IMR-90 (cell line): ENCODE results near the gene SNAPC2. TPM values are rescaled to one million over a fixed set of nuclear protein-coding genes. Genes with fewer than 3 reads are reported as not detected.
A peak's percentile ranks its signal among the peaks of the same experiment; 100 is the strongest.

ENCODE experiments used
- ATAC-seq: fragments of 200-7000 bp; cut with Tn5 transposase; 2 replicates; pipeline ENCODE4 v1.9.1; 2020; ENCODE audit warnings: low read depth, mild to moderate bottlenecking, moderate library complexity
- BruUV-seq: library from RNA; stranded (reverse); fragments of 400-500 nt; replicated peaks from 2 replicates; lab custom pipeline; 2021; lab: Mats Ljungman, UMichigan
- CTCF ChIA-PET: fragments of 300-600 bp; formaldehyde crosslinking; extraction: SDS; loops from one replicate; lab custom pipeline; 2021; ENCODE audit warnings: antibody characterized with exemption; lab: Yijun Ruan, JAX
- POLR2A ChIA-PET: fragments of 300-600 bp; sonication (Branson Sonifier 250); formaldehyde crosslinking; loops from one replicate; lab custom pipeline; 2022; ENCODE audit warnings: antibody characterized with exemption; ENCODE audit not compliant: unreplicated experiment; lab: Charles Lee
- DNase-seq: peaks from one replicate; pipeline ENCODE4 v3.0.0; 2013
- H2AFZ ChIP-seq: replicated peaks from 2 replicates; pipeline ENCODE3; 2013; ENCODE audit warnings: low read length, mild to moderate bottlenecking; ENCODE audit not compliant: poor library complexity
- H2AK5ac ChIP-seq: 2 replicates; pipeline ENCODE4 v1.6.1; 2013; ENCODE audit warnings: low read depth, low read length, inconsistent platforms
- H2AK9ac ChIP-seq: replicated peaks from 2 replicates; pipeline ENCODE3; 2013; ENCODE audit warnings: mild to moderate bottlenecking, low read depth, low read length, moderate library complexity; ENCODE audit not compliant: poor library complexity
- H2BK120ac ChIP-seq: 2 replicates; pipeline ENCODE4 v1.6.1; 2013; ENCODE audit warnings: low read depth, low read length, inconsistent platforms
- H2BK15ac ChIP-seq: 3 replicates; pipeline ENCODE4 v1.6.1; 2013; ENCODE audit warnings: low read depth, low read length, inconsistent platforms
- H2BK20ac ChIP-seq: 2 replicates; pipeline ENCODE4 v1.6.1; 2013; ENCODE audit warnings: low read depth, mild to moderate bottlenecking, inconsistent platforms, low read length, moderate library complexity
- H2BK5ac ChIP-seq: 2 replicates; pipeline ENCODE4 v1.6.1; 2013; ENCODE audit warnings: mild to moderate bottlenecking, low read depth, low read length, inconsistent platforms; ENCODE audit not compliant: poor library complexity, severe bottlenecking
- H3K14ac ChIP-seq: replicated peaks from 2 replicates; pipeline ENCODE4 v1.6.1; 2013; ENCODE audit warnings: low read depth, low read length, inconsistent platforms
- H3K18ac ChIP-seq: 2 replicates; pipeline ENCODE4 v1.6.1; 2013; ENCODE audit warnings: low read depth, low read length, control low read depth
- H3K23ac ChIP-seq: 2 replicates; pipeline ENCODE4 v1.6.1; 2013; ENCODE audit warnings: low read depth, low read length, inconsistent platforms
- H3K27ac ChIP-seq: 2 replicates; pipeline ENCODE4 v1.5.1; 2013; ENCODE audit warnings: mild to moderate bottlenecking, control low read depth, low read length; ENCODE audit not compliant: insufficient read depth
- H3K27me3 ChIP-seq: 2 replicates; pipeline ENCODE4 v1.6.1; 2013; ENCODE audit warnings: low read length; ENCODE audit not compliant: control insufficient read depth, insufficient read depth
- H3K36me3 ChIP-seq: 2 replicates; pipeline ENCODE4 v1.6.1; 2013; ENCODE audit warnings: low read length, mixed read lengths; ENCODE audit not compliant: control insufficient read depth, insufficient read depth
- H3K4ac ChIP-seq: 2 replicates; pipeline ENCODE4 v1.6.1; 2013; ENCODE audit warnings: low read depth, low read length, inconsistent platforms
- H3K4me1 ChIP-seq: 2 replicates; pipeline ENCODE4 v1.6.1; 2013; ENCODE audit warnings: low read length, mixed read lengths; ENCODE audit not compliant: control insufficient read depth, insufficient read depth
- H3K4me2 ChIP-seq: 2 replicates; pipeline ENCODE4 v1.6.1; 2013; ENCODE audit warnings: low read depth, mild to moderate bottlenecking, control low read depth, low read length, moderate library complexity
- H3K4me3 ChIP-seq: 2 replicates; pipeline ENCODE4 v1.5.1; 2013; ENCODE audit warnings: low read depth, mild to moderate bottlenecking, control low read depth, low read length, moderate library complexity; ENCODE audit not compliant: insufficient read depth
- H3K56ac ChIP-seq: 2 replicates; pipeline ENCODE4 v1.6.1; 2013; ENCODE audit warnings: low read length, inconsistent platforms; ENCODE audit not compliant: insufficient read depth; ENCODE audit errors: extremely low read depth
- H3K79me1 ChIP-seq, 2 experiments: 2 replicates each; pipeline ENCODE4 v1.6.1; 2013; ENCODE audit warnings: low read length in 2 of 2, inconsistent platforms in 1 of 2, low read depth in 1 of 2
- H3K9ac ChIP-seq: 2 replicates; pipeline ENCODE4 v1.6.1; 2013; ENCODE audit warnings: low read depth, low read length, control low read depth
- H3K9me1 ChIP-seq: 2 replicates; pipeline ENCODE4 v1.6.1; 2013; ENCODE audit warnings: low read length, inconsistent platforms; ENCODE audit not compliant: insufficient read depth
- H3K9me3 ChIP-seq: 2 replicates; pipeline ENCODE4 v1.6.1; 2013; ENCODE audit warnings: low read length; ENCODE audit not compliant: control insufficient read depth, insufficient read depth
- H4K20me1 ChIP-seq: 2 replicates; pipeline ENCODE4 v1.6.1; 2013; ENCODE audit warnings: low read length, inconsistent platforms; ENCODE audit not compliant: insufficient read depth
- H4K5ac ChIP-seq: 2 replicates; pipeline ENCODE4 v1.6.1; 2013; ENCODE audit warnings: mild to moderate bottlenecking, low read depth, low read length, control low read depth
- H4K8ac ChIP-seq, 2 experiments: 2 replicates each; pipeline ENCODE4 v1.6.1; 2013; ENCODE audit warnings: low read depth in 2 of 2, low read length in 2 of 2, control low read depth in 1 of 2, inconsistent platforms in 1 of 2
- H4K91ac ChIP-seq: 2 replicates; pipeline ENCODE4 v1.6.1; 2013; ENCODE audit warnings: low read depth, low read length, inconsistent platforms; ENCODE audit not compliant: insufficient read depth
- BHLHE40 ChIP-seq: fragments of 150-350 bp; IDR thresholded peaks from 2 replicates; pipeline ENCODE4 v1.6.1; 2016; ENCODE audit warnings: mild to moderate bottlenecking, low read depth, low read length
- CEBPB ChIP-seq: IDR thresholded peaks from 2 replicates; pipeline ENCODE4 v1.6.1; 2012; ENCODE audit warnings: low read depth, low read length, improper control_type of control experiment
- CHD1 ChIP-seq: IDR thresholded peaks from 2 replicates; pipeline ENCODE4 v1.6.1; 2012; ENCODE audit warnings: low read depth, low read length, improper control_type of control experiment
- FOS ChIP-seq: fragments of 150-350 bp; IDR thresholded peaks from 2 replicates; pipeline ENCODE4 v1.6.1; 2016; ENCODE audit warnings: low read depth, low read length
- MAFK ChIP-seq: IDR thresholded peaks from 2 replicates; pipeline ENCODE4 v1.6.1; 2012; ENCODE audit warnings: low read depth, low read length, improper control_type of control experiment
- MAZ ChIP-seq: IDR thresholded peaks from 2 replicates; pipeline ENCODE4 v1.6.1; 2012; ENCODE audit warnings: low read depth, mild to moderate bottlenecking, low read length, improper control_type of control experiment, moderate library complexity, borderline replicate concordance
- MXI1 ChIP-seq: IDR thresholded peaks from 2 replicates; pipeline ENCODE4 v1.6.1; 2012; ENCODE audit warnings: low read depth, mild to moderate bottlenecking, low read length, moderate library complexity, borderline replicate concordance
- POLR2A ChIP-seq: IDR thresholded peaks from 2 replicates; pipeline ENCODE4 v1.6.1; 2012; ENCODE audit warnings: mild to moderate bottlenecking, low read depth, low read length
- RAD21 ChIP-seq: IDR thresholded peaks from 2 replicates; pipeline ENCODE4 v1.6.1; 2012; ENCODE audit warnings: low read length, improper control_type of control experiment
- RCOR1 ChIP-seq: IDR thresholded peaks from 2 replicates; pipeline ENCODE4 v1.6.1; 2012; ENCODE audit warnings: mild to moderate bottlenecking, low read length, improper control_type of control experiment; ENCODE audit not compliant: insufficient replicate concordance
- RFX5 ChIP-seq: IDR thresholded peaks from 2 replicates; pipeline ENCODE4 v1.8.0; 2012; ENCODE audit warnings: low read depth, mild to moderate bottlenecking, low read length, moderate library complexity
- SMC3 ChIP-seq: fragments of 150-350 bp; IDR thresholded peaks from 2 replicates; pipeline ENCODE4 v1.6.1; 2016; ENCODE audit warnings: low read depth, mild to moderate bottlenecking, antibody characterized with exemption, low read length, moderate library complexity
- WGBS, 2 experiments: methylation state at CpG; one replicate each; pipeline versions ENCODE4 v1.1.5 to v1.1.7; 2013; ENCODE audit warnings: missing lambda C conversion rate in 2 of 2; ENCODE audit not compliant: insufficient read length in 1 of 2; ENCODE audit errors: extremely low coverage in 2 of 2; 5-methylcytosine and 5-hydroxymethylcytosine counted together
- dilution Hi-C: fragments of 300-500 bp; cut with HindIII; formaldehyde crosslinking; loops from one replicate; pipeline ENCODE4 v1.14.3; 2018; ENCODE audit warnings: low sequenced_read_pairs; ENCODE audit not compliant: unreplicated experiment
- in situ Hi-C: fragments of 300-500 bp; cut with MboI; formaldehyde crosslinking; loops from 3 replicates; pipeline ENCODE4 v1.14.3; 2019; ENCODE audit warnings: low sequenced_read_pairs, inconsistent platforms, mixed read lengths
- intact Hi-C: fragments of 100-400 bp; cut with micrococcal nuclease; formaldehyde crosslinking; loops from 2 replicates; pipeline ENCODE4 v1.10.0; 2022
- polyA plus RNA-seq, 3 experiments: library from polyadenylated mRNA; depleted of rRNA; stranded (reverse); fragments of >200 nt; gene quantifications; 2 replicates each; pipeline ENCODE4 v1.2.3, GENCODE V29; 2012; ENCODE audit warnings: low replicate concordance in 1 of 3
- total RNA-seq: library from RNA; depleted of rRNA; stranded (reverse); fragments of >200 nt; gene quantifications from 2 replicates; pipeline ENCODE4 v1.2.3, GENCODE V29; 2012
- TF ChIP-seq, protein P1 (sequence below): fragments of 150-350 bp; IDR thresholded peaks from 2 replicates; pipeline ENCODE4 v1.6.1; 2016; ENCODE audit warnings: low read depth, mild to moderate bottlenecking, low read length, moderate library complexity, borderline replicate concordance
- TF ChIP-seq, protein P2 (sequence below): fragments of 150-350 bp; IDR thresholded peaks from 2 replicates; pipeline ENCODE4 v1.6.1; 2017; ENCODE audit warnings: mild to moderate bottlenecking, antibody characterized with exemption, low read length, low read depth
- TF ChIP-seq, protein P3 (sequence below): conservative IDR thresholded peaks from 2 replicates; pipeline ENCODE4 v1.5.1; 2012; ENCODE audit warnings: mild to moderate bottlenecking, low read depth, low read length, improper control_type of control experiment

SNAPC2 gene
- total and polyA plus RNA-seq, 2 of the 4 experiments (the other 2 are of a cell fraction): 12.5 to 29.2 TPM

DNA sequence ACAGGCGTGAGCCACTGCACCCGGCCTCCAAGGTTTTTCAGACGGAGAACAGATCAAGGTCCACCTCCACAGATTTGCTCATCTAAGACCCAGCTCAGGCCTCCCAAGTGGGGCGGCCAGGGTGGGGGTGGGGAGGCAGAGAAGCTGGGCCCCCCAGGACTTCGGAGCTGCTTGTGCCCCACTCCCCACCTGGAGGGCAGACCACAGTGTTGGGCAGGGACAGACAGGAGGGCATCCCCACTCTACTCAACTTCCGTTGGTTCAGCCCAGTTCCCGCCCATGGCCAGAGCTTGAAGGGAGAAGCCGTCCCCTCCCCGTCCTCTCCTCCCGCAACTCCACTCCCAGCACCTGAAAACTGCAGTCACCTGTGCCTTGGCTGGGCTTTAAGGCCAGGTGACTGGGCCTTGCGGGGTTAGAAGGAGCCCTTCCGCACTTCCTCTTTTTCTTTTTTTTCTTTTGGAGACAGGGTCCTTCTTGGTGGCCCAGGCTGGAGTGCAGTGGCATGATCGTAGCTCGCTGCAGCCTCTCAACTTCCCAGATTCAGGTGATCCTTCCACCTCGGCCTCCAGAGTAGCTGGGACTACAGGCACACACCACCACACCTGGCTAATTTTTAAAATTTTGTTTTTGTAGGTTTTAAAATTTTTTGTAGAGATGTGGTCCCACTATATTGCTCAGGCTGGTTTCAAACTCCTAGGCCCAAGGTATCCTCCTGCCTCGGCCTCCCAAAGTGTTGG is 32.6 kb upstream of the SNAPC2 start:
- intact Hi-C loops (no loop called here), in situ Hi-C loops (no loop called here), dilution Hi-C loops (no loop called here)
- Histone ChIP-seq H3K27ac (no peak overlapping the region), H3K18ac (no peak overlapping the region), H2AK5ac (no peak overlapping the region), H3K27me3 (no peaks in the 10 kb centered on the region), H3K4me2 (no peak overlapping the region), H3K9me1 (0 out of 2 replicates have a peak, but pooled peaks cover 2% of the 10 kb centered on the region), H4K20me1 (no peaks in the 10 kb centered on the region), H2BK120ac (no peak overlapping the region), H3K36me3 (no peaks in the 10 kb centered on the region), H2BK15ac (no peak overlapping the region), H4K91ac (no peak overlapping the region), H4K5ac (no peak overlapping the region), H3K4me3 (peak overlapping the region; percentile 79; the same call in 1 of the 2 replicates), H2AK9ac (no peak overlapping the region), H4K8ac (peak overlapping the region; percentile 71 to 81; a peak in 1 of 4 replicates), H2BK20ac (no peak overlapping the region), H2AFZ (peak overlapping the region; percentile 91), H3K9me3 (no peaks in the 10 kb centered on the region), H3K4ac (no peak overlapping the region), H3K23ac (no peak overlapping the region), H3K14ac (no peak overlapping the region), H3K9ac (no peak overlapping the region), H3K79me1 (peaks cover 6 to 23% of the 10 kb centered on the region in 2 experiments), H3K4me1 (peaks cover 3% of the 10 kb centered on the region; the same call in 1 of the 2 replicates), H2BK5ac (no peak overlapping the region), H3K56ac (no peak overlapping the region)
- DNase-seq: no peak
- CTCF ChIA-PET: interaction anchor here (0.6 to 0.9 kb wide), 2 partner anchors 16 to 112 kb away, joined by 3 read pairs; partner anchors contain the start of gene MAP2K7
- ATAC-seq: no peak
- 76% methylated on average over 6 of the region's 16 CpGs; no CpG with 5 or more reads in 1 of the 2 experiments for WGBS, 2 experiments
- no TSS peak for BruUV-seq
- POLR2A ChIA-PET: no interaction called here
- TF ChIP-seq CEBPB (no peak), MAZ (no peak), POLR2A (no peak), SMC3 (no peak), MAFK (no peak), RCOR1 (no peak), BHLHE40 (no peak), MXI1 (no peak), RAD21 (no peak), FOS (no peak), CHD1 (no peak), RFX5 (no peak)
- TF ChIP-seq, protein P1, sequence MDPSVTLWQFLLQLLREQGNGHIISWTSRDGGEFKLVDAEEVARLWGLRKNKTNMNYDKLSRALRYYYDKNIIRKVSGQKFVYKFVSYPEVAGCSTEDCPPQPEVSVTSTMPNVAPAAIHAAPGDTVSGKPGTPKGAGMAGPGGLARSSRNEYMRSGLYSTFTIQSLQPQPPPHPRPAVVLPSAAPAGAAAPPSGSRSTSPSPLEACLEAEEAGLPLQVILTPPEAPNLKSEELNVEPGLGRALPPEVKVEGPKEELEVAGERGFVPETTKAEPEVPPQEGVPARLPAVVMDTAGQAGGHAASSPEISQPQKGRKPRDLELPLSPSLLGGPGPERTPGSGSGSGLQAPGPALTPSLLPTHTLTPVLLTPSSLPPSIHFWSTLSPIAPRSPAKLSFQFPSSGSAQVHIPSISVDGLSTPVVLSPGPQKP: no peak
- TF ChIP-seq, protein P2, sequence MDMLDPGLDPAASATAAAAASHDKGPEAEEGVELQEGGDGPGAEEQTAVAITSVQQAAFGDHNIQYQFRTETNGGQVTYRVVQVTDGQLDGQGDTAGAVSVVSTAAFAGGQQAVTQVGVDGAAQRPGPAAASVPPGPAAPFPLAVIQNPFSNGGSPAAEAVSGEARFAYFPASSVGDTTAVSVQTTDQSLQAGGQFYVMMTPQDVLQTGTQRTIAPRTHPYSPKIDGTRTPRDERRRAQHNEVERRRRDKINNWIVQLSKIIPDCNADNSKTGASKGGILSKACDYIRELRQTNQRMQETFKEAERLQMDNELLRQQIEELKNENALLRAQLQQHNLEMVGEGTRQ: no peak
- TF ChIP-seq, protein P3, sequence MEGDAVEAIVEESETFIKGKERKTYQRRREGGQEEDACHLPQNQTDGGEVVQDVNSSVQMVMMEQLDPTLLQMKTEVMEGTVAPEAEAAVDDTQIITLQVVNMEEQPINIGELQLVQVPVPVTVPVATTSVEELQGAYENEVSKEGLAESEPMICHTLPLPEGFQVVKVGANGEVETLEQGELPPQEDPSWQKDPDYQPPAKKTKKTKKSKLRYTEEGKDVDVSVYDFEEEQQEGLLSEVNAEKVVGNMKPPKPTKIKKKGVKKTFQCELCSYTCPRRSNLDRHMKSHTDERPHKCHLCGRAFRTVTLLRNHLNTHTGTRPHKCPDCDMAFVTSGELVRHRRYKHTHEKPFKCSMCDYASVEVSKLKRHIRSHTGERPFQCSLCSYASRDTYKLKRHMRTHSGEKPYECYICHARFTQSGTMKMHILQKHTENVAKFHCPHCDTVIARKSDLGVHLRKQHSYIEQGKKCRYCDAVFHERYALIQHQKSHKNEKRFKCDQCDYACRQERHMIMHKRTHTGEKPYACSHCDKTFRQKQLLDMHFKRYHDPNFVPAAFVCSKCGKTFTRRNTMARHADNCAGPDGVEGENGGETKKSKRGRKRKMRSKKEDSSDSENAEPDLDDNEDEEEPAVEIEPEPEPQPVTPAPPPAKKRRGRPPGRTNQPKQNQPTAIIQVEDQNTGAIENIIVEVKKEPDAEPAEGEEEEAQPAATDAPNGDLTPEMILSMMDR: no peak
